H9 (cell line): Measurements from ENCODE around the gene CHCHD3. TPM values are rescaled to one million over a fixed set of nuclear protein-coding genes. Genes with fewer than 3 reads are reported as not detected.

Experiments used
- DNase-seq: peaks from one replicate; pipeline ENCODE4 v3.0.0-alpha.2; 2017
- H2AFZ ChIP-seq: one replicate; pipeline ENCODE4 v1.6.1; 2013; ENCODE audit warnings: mild to moderate bottlenecking, low read length, control low read depth, moderate library complexity
- H2AK5ac ChIP-seq: 2 replicates; pipeline ENCODE4 v1.6.1; 2013; ENCODE audit warnings: low read length, control low read depth, mixed read lengths; ENCODE audit not compliant: insufficient read length
- H2BK120ac ChIP-seq: one replicate; pipeline ENCODE4 v1.6.1; 2013; ENCODE audit warnings: low read depth, mild to moderate bottlenecking, low read length, control low read depth, inconsistent platforms; ENCODE audit not compliant: poor library complexity, severe bottlenecking
- H2BK12ac ChIP-seq: 2 replicates; pipeline ENCODE4 v1.6.1; 2013; ENCODE audit warnings: low read length, control low read depth, mixed read lengths, low read depth; ENCODE audit not compliant: insufficient read length
- H2BK15ac ChIP-seq: 2 replicates; pipeline ENCODE4 v1.6.1; 2013; ENCODE audit warnings: low read depth, low read length, control low read depth
- H2BK20ac ChIP-seq: one replicate; pipeline ENCODE4 v1.6.1; 2013; ENCODE audit warnings: low read depth, mild to moderate bottlenecking, low read length, control low read depth, inconsistent platforms; ENCODE audit not compliant: poor library complexity, severe bottlenecking
- H2BK5ac ChIP-seq: 2 replicates; pipeline ENCODE4 v1.6.1; 2013; ENCODE audit warnings: low read length, control low read depth, mixed read lengths; ENCODE audit not compliant: insufficient read length
- H3K14ac ChIP-seq: 2 replicates; pipeline ENCODE4 v1.6.1; 2013; ENCODE audit warnings: low read length, control low read depth; ENCODE audit not compliant: insufficient read depth
- H3K18ac ChIP-seq: 2 replicates; pipeline ENCODE4 v1.6.1; 2013; ENCODE audit warnings: low read depth, mild to moderate bottlenecking, mixed read lengths, low read length, control low read depth; ENCODE audit not compliant: insufficient read length
- H3K23ac ChIP-seq: 2 replicates; pipeline ENCODE4 v1.6.1; 2013; ENCODE audit warnings: low read length, control low read depth, mixed read lengths, low read depth; ENCODE audit not compliant: insufficient read length
- H3K23me2 ChIP-seq: 2 replicates; pipeline ENCODE4 v1.6.1; 2013; ENCODE audit warnings: low read depth, mild to moderate bottlenecking, mixed read lengths, low read length, control low read depth; ENCODE audit not compliant: insufficient read length, poor library complexity, severe bottlenecking
- H3K27ac ChIP-seq: 2 replicates; pipeline ENCODE4 v1.5.1; 2013; ENCODE audit warnings: low read length, control low read depth, mixed read lengths, low read depth; ENCODE audit not compliant: insufficient read length
- H3K27me3 ChIP-seq: 2 replicates; pipeline ENCODE4 v1.6.1; 2013; ENCODE audit warnings: low read length, control low read depth, inconsistent platforms; ENCODE audit not compliant: insufficient read depth
- H3K4ac ChIP-seq: 2 replicates; pipeline ENCODE4 v1.6.1; 2013; ENCODE audit warnings: low read depth, mild to moderate bottlenecking, control low read depth, inconsistent platforms, low read length, moderate library complexity
- H3K4me1 ChIP-seq: 2 replicates; pipeline ENCODE4 v1.6.1; 2013; ENCODE audit warnings: low read length, control low read depth, inconsistent platforms; ENCODE audit not compliant: insufficient read depth
- H3K4me2 ChIP-seq: 2 replicates; pipeline ENCODE4 v1.6.1; 2013; ENCODE audit warnings: low read length, control low read depth, mixed read lengths; ENCODE audit not compliant: insufficient read length, insufficient read depth
- H3K56ac ChIP-seq: 2 replicates; pipeline ENCODE4 v1.6.1; 2013; ENCODE audit warnings: low read depth, mild to moderate bottlenecking, mixed read lengths, low read length, control low read depth; ENCODE audit not compliant: insufficient read length
- H3K79me1 ChIP-seq: 2 replicates; pipeline ENCODE4 v1.6.1; 2013; ENCODE audit warnings: low read depth, mild to moderate bottlenecking, moderate library complexity, low read length, control low read depth, inconsistent platforms; ENCODE audit not compliant: insufficient read depth, poor library complexity, severe bottlenecking
- H3K79me2 ChIP-seq: 2 replicates; pipeline ENCODE4 v1.6.1; 2013; ENCODE audit warnings: low read length, control low read depth, inconsistent platforms; ENCODE audit not compliant: insufficient read depth
- H3K9ac ChIP-seq: 2 replicates; pipeline ENCODE4 v1.6.1; 2013; ENCODE audit warnings: low read length, control low read depth, mixed read lengths; ENCODE audit not compliant: insufficient read length; ENCODE audit errors: extremely low read depth
- H3K9me3 ChIP-seq: one replicate; pipeline ENCODE4 v1.6.1; 2013; ENCODE audit warnings: low read depth, low read length, inconsistent platforms; ENCODE audit not compliant: control insufficient read depth
- H3T11ph ChIP-seq: one replicate; pipeline ENCODE4 v1.6.1; 2013; ENCODE audit warnings: mild to moderate bottlenecking, low read length, control low read depth, inconsistent platforms
- H4K20me1 ChIP-seq: one replicate; pipeline ENCODE4 v1.6.1; 2013; ENCODE audit not compliant: control insufficient read depth, insufficient read length, insufficient read depth
- H4K5ac ChIP-seq: 2 replicates; pipeline ENCODE4 v1.6.1; 2013; ENCODE audit warnings: low read depth, mild to moderate bottlenecking, mixed read lengths, low read length, control low read depth; ENCODE audit not compliant: insufficient read length
- H4K8ac ChIP-seq: replicated peaks from 2 replicates; pipeline ENCODE4 v1.6.1; 2013; ENCODE audit warnings: low read length, control low read depth, mixed read lengths, low read depth; ENCODE audit not compliant: insufficient read length
- H4K91ac ChIP-seq: 2 replicates; pipeline ENCODE4 v1.6.1; 2013; ENCODE audit warnings: low read depth, mild to moderate bottlenecking, moderate library complexity, mixed read lengths, low read length, control low read depth; ENCODE audit not compliant: insufficient read length
- H3K27ac Mint-ChIP-seq, 3 experiments: 2 replicates in 2 of 3; 3 replicates in 1 of 3; pipeline ENCODE4 v1.8.0; 2020 to 2021; ENCODE audit warnings: mixed read lengths in 3 of 3, mild to moderate bottlenecking in 1 of 3, moderate library complexity in 1 of 3
- H3K27me3 Mint-ChIP-seq: 2 replicates; pipeline ENCODE4 v1.8.0; 2021; ENCODE audit warnings: low read depth, mild to moderate bottlenecking, moderate library complexity, mixed read lengths
- H3K36me3 Mint-ChIP-seq, 3 experiments: 2 replicates in 2 of 3; 3 replicates in 1 of 3; pipeline ENCODE4 v1.8.0; 2020 to 2021; ENCODE audit warnings: low read depth in 3 of 3, mixed read lengths in 3 of 3; ENCODE audit not compliant: insufficient read depth in 1 of 3
- H3K4me1 Mint-ChIP-seq, 2 experiments: 2 replicates each; pipeline ENCODE4 v1.8.0; 2020; ENCODE audit warnings: mixed read lengths in 2 of 2
- H3K4me3 Mint-ChIP-seq, 2 experiments: 2 replicates in 1 of 2; 3 replicates in 1 of 2; pipeline ENCODE4 v1.8.0; 2020 to 2021; ENCODE audit warnings: mild to moderate bottlenecking in 2 of 2, mixed read lengths in 2 of 2, moderate library complexity in 1 of 2
- H3K9me3 Mint-ChIP-seq, 2 experiments: 2 replicates in 1 of 2; 3 replicates in 1 of 2; pipeline ENCODE4 v1.8.0; 2020; ENCODE audit warnings: mild to moderate bottlenecking in 2 of 2, mixed read lengths in 2 of 2, moderate library complexity in 1 of 2
- WGBS: extraction: QIAGEN DNeasy Blood & Tissue Kit; methylation state at CpG from one replicate; pipeline ENCODE4 v1.1.7; 2013; ENCODE audit warnings: missing lambda C conversion rate, low lambda C conversion rate, mixed read lengths; ENCODE audit not compliant: insufficient read length; ENCODE audit errors: extremely low coverage; 5-methylcytosine and 5-hydroxymethylcytosine counted together
- total RNA-seq: library from RNA; stranded (reverse); gene quantifications from 2 replicates; pipeline ENCODE4 v1.2.1, GENCODE V29; 2021
- TF ChIP-seq, protein P1 (sequence below): fragments of 200-600 bp; sonication (generic); conservative IDR thresholded peaks from 3 replicates; pipeline ENCODE4 v1.8.0; 2021; ENCODE audit warnings: antibody characterized with exemption, mild to moderate bottlenecking

The CHCHD3 gene
- total RNA-seq, 1 experiment from 2014 or later, result 104 TPM

GRCh38 chr7:133121175-133121844 lies 39.4 kb upstream of the CHCHD3 start:
- Histone ChIP-seq H2AK5ac (no peak overlapping the region), H4K91ac (no peak overlapping the region), H2BK15ac (no peak overlapping the region), H3K9me3 (no peaks in the 10 kb centered on the region), H3K4ac (no peak overlapping the region), H2BK12ac (no peak overlapping the region), H3K79me1 (no peaks in the 10 kb centered on the region), H3K27ac (no peak overlapping the region), H3K14ac (no peak overlapping the region), H3K23ac (no peak overlapping the region), H3K9ac (no peak overlapping the region), H3K18ac (no peak overlapping the region), H2BK120ac (no peak overlapping the region), H3K4me1 (no peaks in the 10 kb centered on the region; the same call in 1 of the 2 replicates), H3K4me2 (no peak overlapping the region), H2BK5ac (no peak overlapping the region), H3T11ph (no peak overlapping the region), H4K20me1 (no peaks in the 10 kb centered on the region), H4K8ac (no peak overlapping the region), H2BK20ac (no peak overlapping the region), H3K27me3 (no peaks in the 10 kb centered on the region), H2AFZ (no peak overlapping the region), H4K5ac (no peak overlapping the region), H3K23me2 (no peaks in the 10 kb centered on the region), H3K56ac (no peak overlapping the region), H3K79me2 (no peaks in the 10 kb centered on the region)
- TF ChIP-seq, protein P1, sequence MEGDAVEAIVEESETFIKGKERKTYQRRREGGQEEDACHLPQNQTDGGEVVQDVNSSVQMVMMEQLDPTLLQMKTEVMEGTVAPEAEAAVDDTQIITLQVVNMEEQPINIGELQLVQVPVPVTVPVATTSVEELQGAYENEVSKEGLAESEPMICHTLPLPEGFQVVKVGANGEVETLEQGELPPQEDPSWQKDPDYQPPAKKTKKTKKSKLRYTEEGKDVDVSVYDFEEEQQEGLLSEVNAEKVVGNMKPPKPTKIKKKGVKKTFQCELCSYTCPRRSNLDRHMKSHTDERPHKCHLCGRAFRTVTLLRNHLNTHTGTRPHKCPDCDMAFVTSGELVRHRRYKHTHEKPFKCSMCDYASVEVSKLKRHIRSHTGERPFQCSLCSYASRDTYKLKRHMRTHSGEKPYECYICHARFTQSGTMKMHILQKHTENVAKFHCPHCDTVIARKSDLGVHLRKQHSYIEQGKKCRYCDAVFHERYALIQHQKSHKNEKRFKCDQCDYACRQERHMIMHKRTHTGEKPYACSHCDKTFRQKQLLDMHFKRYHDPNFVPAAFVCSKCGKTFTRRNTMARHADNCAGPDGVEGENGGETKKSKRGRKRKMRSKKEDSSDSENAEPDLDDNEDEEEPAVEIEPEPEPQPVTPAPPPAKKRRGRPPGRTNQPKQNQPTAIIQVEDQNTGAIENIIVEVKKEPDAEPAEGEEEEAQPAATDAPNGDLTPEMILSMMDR, result no peak
- no peak for DNase-seq
- Mint-ChIP-seq H3K4me3 (no peak overlapping the region), H3K4me1 (peaks cover 4 to 15% of the 10 kb centered on the region in 2 experiments), H3K27me3 (no peaks in the 10 kb centered on the region), H3K9me3 (no peaks in the 10 kb centered on the region; a peak in 1 of 5 replicates), H3K27ac (no peak overlapping the region), H3K36me3 (no peaks in the 10 kb centered on the region)
- WGBS, result no CpG with 5 or more reads among the region's 7 CpGs
